Loucy (cell line): ENCODE results near the gene DLGAP5.

Source experiments
- EZH2phosphoT487 ChIP-seq: fragments of 200-600 bp; IDR thresholded peaks from 2 replicates; pipeline ENCODE4 v1.6.1; 2018; ENCODE audit warnings: antibody characterized with exemption, mild to moderate bottlenecking, moderate library complexity, borderline replicate concordance
- TF ChIP-seq, protein P1 (sequence below): fragments of 200-600 bp; sonication (generic); conservative IDR thresholded peaks from 2 replicates; pipeline ENCODE4 v1.5.1; 2014; ENCODE audit warnings: mild to moderate bottlenecking, antibody characterized with exemption, low read length

DNA sequence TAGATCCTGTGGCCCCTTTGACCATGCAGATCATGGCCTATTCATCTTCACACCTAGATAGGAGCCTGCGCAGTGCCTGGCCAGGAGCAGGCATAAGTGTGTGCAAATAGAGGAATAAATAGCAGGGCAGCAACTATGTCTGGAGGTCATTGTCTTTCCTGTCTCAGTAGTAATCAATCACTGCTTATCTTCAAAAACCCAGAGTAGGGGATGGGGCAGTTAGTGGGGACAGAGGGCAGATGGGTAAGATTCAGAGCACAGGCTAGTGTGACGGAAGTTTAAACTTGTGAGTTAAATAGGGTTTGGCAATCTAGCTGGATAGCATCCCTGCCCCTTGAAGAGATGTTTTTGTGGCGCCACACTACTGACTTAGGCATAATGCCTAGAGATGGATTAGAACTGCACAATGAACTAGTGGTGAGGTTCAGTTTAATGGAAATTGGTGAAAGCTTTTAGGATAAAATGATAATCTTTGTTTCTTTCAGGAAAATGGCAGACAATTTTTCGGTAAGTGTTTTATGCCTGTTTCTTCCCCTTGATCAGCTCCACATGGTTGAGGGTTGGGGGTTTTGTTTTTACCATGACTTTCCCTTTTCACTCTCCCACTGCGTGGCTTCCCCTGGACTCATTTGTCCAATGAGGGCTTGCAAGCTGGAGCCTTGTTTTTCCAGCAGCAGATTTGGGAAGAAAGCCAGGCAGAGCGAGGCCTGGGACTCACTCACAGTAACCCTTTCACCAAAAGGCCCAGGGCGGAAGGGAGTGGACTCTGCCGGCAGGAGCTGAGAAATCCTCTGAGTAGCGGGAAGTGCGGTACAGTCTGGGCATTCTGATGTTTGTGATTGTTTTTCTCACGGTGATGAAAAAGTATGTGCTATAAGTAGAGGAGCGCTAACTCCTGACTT is 54.2 kb downstream of the DLGAP5 start:
- TF ChIP-seq, protein P1, sequence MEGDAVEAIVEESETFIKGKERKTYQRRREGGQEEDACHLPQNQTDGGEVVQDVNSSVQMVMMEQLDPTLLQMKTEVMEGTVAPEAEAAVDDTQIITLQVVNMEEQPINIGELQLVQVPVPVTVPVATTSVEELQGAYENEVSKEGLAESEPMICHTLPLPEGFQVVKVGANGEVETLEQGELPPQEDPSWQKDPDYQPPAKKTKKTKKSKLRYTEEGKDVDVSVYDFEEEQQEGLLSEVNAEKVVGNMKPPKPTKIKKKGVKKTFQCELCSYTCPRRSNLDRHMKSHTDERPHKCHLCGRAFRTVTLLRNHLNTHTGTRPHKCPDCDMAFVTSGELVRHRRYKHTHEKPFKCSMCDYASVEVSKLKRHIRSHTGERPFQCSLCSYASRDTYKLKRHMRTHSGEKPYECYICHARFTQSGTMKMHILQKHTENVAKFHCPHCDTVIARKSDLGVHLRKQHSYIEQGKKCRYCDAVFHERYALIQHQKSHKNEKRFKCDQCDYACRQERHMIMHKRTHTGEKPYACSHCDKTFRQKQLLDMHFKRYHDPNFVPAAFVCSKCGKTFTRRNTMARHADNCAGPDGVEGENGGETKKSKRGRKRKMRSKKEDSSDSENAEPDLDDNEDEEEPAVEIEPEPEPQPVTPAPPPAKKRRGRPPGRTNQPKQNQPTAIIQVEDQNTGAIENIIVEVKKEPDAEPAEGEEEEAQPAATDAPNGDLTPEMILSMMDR = no peak
- no peak for TF ChIP-seq EZH2phosphoT487
